Activated CD4-positive, alpha-beta T cell treated with anti-CD3 and anti-CD28 coated beads, Interleukin-2, amount 50 U/mL, for 4 hours (primary cell): ENCODE results near the gene PRDM15.

Experiments used
- DNase-seq, 2 experiments: peaks; one replicate each; pipeline ENCODE4 v3.0.0-alpha.2; 2020

The PRDM15 gene

DNA sequence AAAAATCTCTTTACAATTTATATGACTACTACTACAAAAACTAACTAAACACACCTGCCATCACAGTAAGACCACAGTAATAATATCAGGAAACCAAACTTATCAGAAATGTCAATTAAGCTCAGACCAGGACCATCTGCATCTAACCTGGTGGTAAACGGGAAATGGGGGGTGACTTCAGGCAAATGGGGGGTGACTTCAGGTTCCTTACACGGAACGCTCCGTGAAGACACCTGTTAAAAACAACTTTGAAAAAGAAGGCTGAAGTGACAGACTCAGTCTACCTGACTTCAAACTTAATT lies 15.8 kb downstream of the PRDM15 start:
- DNase-seq, result no peak

DNA sequence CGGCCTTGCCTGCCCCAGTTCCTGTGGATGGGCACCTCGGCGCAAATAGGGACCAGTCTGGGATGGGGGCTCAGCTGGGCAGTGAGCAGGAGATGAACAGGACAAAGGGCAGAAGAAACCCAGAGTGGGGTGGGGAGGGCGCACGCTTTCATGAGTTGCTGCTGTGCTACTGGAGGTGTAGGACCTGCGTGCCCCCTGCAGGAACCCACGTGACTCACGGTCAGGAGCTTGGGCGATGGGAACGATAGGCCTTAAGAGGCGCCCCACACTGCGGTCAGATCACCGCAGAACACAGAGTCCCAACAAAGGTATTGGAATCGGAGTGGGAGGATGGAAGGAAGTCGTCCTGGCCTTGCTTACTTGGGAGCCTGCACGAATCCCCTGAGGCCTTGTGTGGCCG lies 17.2 kb downstream of the PRDM15 start:
- DNase-seq, result no peak

DNA sequence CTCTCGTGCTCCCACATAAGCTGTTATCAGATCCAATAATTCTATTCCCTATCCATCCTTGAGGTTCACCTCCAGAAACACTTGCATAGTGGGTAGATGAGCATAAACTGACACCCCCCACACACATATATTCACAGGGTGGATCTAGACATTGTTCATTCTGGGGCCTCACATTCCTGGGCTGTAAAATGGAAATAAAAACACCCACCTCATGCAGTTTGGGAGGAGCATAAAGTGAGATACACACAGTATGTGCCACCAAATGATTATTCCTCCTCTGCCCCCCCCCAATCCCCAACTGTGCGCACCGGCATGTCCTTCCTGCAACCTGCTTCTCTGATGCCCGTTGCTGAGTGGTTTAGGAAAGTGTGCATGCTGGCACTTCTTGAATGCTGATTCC lies 17.9 kb downstream of the PRDM15 start:
- DNase-seq, result no peak

DNA sequence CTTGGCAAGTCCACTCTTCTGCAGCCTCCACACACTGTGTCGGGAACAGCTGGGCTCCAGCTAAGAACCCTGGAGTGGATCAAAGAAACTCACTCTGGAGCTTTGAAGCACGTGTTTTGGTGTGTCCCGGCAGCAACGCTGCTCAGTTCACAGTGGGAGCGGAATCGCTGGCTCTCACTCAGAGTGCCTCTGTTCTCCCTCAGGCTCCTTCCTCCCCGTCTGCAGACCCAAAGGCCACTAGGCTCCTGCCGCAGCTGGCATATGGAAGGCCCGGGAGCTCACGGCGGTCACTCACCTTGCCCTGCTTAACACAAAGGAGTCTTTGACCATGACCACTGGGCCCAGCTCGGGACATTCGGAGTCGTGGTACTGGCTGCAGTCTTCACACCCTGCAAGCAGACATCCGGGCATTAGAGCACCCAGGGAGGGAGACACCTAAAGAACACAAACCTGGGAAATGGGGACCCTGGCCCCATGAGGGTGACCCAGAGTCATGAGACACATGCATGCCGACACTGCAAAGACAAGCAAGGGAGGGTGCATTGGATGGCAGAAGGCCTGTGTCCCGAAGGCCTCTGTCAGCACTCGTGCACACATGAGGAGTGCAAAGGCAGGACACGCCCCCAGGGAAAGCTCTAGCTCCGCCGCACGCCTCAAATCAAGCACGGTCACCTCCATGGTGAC lies 19.7 kb downstream of the PRDM15 start:
- no peak for DNase-seq

DNA sequence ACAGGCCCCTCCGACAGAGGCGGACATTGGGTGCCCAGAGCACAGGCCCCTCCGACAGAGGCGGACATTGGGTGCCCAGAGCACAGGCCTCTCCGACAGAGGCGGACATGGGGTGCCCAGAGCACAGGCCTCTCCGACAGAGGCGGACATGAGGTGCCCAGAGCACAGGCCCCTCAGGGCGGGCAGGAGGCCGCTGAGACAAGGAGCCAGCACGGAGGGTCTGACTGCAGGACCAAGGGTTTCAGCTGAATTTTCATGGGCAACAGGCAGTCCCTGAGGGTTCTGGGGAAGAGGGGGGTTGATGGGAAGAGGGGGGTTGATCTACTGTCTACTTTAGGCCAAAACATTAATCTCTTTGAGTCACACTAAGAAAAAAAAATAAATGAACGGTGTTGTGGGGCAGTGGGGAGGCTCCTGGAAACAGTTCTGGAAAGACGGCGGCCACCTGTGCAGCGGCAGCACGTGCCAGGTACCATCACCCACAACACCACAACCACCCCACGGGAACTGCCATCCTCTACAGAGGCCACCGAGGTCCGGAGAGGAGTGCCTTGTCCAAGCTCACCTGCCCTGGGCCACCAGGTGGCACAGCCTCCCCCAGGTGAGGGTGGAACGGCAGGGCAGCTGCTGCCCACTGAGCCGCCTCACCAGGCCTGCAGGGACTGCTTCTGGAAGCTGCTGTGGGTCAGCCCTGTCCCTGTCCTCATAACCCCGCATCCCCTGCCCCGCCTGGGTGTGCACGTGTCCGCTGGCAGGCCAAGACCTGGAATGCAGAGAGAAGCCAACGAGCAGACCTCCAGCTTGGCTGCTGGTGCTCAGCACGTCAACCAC lies 20.5 kb downstream of the PRDM15 start:
- no peak for DNase-seq

DNA sequence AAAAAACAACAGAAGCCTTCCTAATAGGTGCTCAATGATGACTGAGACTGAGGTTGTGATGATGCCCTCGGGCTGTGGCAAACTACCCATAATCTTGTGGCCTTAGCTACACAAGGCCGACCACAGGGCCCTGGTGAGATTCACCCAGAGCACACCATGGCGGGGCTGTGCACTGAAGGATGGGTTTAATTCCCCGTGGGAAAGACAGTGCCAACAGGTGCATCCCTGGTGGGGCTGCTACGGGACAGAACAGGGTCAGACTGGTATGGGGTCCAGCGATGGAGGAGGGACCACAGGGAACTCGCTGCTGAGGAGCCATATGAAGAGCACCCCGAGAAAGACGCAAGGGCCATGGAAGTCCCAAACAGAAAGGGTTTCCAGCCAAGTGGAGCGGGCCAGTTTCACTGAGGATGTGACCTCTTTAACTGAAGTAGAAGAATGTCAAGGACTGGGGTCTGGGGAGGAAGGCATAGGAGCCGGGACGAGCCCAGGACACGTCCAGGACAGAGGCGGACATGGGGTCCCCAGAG lies 21.3 kb downstream of the PRDM15 start:
- no peak for DNase-seq

DNA sequence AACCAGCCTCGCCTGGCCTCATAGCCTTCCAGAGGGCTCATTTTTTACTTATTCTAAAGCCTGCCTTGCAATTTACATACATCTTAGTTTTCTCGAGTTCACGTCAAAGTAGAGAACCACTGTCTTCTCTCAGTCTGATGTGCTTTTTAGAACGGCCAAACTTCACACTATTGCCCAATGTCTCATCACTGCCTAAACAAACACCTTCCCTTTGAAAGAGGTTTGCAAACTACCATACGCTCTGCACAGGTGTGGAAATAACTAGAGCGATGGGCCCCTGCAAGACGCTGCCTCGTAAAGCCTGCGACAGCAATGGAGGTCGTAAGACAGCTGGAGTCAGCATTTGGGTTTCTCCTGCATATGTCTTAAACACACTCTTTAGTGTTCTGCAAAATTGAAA lies 22.6 kb downstream of the PRDM15 start:
- DNase-seq, result no peak

DNA sequence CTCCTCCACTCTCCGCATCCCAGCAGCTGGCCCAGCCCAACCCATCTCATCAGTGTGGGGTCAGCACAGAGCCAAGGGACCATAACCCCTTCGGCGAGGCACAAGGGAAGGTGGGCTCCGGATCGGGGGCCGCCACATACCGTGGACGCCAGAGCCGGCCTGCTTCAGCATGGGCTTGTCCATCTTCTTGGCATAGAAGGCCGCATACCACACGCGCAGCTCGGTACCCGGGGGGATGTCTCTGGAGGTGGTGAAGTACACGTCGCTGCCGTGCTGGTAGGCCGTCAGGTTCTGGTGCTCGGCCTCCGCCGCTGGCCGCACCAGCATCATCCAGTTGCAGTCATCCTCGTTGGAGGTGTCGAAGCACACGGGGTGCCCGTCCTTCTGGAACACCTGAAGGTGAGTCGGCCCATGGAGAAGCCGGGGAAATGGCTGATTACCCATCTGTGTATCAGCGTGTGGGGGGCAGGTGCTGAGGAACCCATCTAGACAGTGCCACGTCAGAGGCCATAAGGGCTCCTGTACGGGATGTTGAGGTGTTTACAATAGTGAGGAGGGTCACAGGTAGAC lies 24.6 kb downstream of the PRDM15 start:
- no peak for DNase-seq

DNA sequence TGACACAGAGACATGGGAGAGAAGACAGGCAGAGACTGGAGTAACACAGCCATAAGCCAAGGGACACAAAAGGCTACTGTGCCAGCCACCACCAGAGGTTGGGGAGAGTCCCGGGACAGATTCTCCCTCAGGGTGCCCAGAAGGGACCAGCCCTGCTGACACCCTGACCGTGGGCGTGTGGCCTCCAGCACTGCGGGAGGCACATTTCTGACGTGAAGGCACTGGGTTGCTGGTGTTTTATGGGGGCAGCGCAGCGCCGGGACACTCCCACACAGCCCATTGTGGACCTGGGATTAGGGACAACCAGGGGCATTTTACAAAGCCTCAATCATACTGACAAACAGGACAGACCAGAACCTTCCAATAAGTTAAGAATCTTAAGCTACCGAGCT lies 26.2 kb downstream of the PRDM15 start:
- DNase-seq, result no peak

DNA sequence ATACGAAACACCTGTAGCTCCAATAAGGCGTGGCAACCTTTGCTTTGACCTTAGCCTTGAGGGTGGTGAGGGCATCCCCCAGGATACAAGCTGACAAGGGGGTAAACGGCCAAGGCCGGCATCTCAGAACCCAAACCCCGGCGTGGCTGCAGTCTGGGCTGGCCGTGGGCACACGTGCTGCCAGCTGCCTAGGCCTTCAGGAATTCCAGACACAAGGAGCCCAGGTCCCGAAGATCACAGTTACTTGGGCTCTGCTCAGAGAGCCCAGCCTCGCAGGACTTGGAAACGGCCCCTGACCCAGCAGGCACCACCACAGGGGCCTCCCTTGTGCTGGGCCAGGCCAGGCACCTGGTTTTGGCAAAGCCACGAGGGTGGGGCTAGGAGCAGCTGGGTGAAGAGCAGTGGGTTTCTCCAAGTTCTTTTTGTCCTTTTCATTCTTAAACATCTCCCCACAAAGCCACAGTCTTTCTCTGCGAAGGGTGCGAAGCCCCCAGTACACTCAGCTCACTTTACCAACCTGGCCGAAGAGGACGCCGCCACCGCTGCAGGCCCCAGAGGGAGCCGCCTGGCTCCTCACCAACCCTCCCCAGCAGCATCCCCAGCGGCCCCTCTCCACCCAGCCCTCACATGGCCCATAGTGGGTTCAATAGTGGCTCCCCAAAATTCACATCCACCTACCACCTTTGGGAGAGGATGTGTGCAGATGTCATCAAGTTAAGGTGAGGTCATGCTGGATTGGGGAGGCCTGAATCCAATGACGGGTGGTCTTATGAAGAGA lies 26.8 kb downstream of the PRDM15 start:
- DNase-seq, result no peak

DNA sequence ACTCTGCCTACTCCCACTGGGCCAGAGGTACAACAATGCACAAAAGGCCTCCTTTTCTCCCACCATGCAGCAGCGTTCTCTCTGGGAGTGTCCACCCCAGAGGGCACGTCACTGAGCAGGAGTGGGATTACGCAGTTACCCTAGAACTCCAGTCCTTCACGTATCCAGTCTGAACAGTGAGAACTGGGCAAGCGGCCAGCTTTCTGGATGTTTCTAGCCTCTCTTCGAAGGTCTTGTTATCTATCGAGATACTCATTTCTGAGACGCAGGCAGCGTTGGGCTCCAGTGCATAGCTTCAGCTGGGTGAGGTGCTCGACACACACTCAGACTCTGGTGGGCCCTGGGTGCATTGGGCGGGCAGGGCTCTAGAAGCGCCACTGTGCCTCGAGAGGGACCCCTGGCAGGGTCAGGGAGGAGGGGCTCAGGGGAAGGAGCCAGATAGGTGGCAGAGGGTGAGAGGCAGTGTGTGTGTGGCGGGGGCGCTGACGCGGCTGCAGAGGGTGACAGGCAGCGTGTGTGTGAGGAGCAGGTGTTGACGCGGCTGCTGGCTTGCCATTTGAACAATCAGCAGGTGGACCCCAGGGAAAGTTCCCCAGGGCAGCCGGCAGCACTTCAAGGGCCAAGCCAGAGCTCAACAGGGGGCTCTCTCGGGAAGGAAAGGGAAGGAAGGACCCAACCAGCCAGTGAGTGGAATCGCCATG lies 27.9 kb downstream of the PRDM15 start:
- no peak for DNase-seq

DNA sequence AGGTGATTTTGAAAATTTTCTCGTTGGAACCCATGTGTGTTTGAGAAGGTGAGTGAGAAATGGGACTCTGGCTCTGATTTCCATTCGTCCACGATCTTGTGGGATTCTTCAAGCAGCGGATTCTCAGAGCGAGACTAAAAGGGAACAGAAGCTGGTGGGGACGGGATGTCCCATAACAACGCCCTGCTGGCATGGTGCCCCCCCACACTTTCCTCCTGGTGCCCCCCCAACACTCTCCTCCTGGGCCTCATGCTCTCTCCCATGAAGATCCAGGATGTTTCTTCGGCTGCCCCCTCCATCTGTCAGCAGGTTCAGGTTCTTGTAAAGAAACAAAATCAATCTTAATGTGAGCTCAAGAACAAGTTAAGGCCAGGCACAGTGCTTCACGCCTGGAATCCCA lies 29.1 kb downstream of the PRDM15 start:
- DNase-seq, result no peak

DNA sequence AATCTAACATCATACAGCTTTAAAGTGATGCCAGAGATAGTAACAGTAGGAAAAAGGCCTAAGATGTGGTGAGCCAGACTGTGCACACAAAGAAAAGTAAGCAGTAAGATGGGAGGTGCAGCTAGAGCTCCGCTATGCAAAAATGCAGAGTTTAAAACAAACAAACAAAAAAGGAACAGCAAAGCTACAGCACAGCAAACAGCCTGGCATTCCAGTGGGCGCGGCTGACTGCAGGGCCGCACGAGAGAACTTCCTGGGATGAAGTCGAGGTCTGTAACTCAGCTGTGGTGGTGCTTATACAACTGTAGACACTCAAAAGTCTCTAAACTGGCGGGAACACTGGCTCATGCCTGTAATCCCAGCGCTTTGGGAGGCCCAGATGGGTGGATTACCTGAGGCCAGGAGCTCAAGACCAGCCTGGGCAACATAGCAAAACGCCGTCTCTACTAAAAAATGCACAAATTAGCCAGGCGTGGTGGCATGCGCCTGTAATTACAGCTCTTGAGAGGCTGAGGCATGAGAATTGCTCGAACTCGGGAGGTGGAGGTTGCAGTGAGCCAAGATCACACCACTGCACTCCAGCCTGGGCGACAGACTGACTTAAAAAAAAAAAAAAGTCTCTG lies 30.1 kb downstream of the PRDM15 start:
- DNase-seq, result no peak

DNA sequence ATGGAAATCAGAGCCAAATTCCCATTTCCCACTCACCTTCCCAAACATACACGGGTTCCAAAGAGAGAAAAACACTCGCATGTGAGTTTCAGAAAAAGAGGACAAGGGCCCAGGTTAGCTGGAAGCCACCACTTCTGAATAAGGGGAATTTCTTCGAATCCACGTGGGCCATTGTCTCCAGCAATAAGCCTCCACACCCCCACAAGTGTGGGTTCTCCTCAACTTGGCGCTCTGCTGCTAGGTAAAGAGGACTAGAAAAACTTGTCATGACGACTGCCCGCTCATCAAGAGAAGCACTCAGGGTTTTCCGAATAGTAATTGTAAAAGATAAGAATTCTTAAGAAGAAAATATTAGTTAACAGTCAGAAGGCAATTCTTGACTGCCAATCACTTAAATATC lies 30.6 kb downstream of the PRDM15 start:
- no peak for DNase-seq

DNA sequence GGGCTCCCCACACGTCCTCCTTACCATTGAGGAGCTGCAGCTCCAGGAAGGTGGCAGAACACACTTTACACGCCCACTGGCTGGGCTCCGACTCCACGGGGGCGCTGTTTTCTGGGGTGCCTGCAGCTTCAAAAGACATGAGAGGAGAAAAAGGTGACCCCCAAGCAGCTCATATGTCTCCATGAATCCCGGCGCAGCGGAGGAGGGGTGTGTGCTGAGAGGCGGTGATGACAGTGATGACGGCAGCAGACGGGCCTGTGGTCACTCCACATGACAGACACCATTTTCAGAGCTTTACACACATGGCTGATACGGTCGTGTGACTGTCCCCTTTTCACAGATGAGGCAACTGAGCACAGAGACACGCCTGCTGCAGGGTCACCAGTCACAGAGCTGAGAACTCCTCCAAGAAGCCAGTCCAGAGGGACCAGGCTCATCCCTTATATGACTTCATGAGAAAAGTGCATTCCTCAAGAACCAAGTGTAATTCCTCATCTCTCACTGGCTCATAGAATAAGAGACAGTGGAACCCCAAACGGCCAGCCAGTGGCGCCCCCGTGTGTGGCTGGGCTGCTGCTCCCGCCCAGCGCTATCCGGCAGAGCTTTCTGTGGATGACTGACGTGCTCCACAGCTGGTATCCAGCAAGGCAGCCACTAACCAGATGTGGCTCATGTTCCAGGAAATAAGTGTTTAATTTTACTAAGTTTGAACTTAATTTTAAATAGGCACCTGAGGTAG lies 31.9 kb downstream of the PRDM15 start:
- DNase-seq, result no peak

DNA sequence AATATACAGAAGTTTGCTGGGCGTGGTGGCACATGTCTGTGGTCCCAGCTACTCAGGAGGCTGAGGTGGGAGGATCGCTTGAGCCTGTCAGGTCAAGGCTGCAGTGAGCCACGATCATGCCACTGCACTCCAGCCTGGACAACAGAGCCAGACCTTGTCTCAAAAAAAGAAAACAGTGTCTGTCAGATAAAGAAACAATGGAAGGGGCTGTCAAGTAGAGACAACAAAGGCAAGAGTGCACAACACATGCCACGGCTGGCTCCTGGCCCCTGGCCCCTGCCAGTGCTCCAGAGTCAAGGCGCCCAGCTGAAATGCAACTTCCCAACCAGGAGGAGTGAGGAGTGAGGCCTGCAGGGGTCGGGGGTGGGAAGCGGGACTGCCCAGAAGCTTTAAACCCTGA lies 32.6 kb downstream of the PRDM15 start:
- DNase-seq, result no peak

DNA sequence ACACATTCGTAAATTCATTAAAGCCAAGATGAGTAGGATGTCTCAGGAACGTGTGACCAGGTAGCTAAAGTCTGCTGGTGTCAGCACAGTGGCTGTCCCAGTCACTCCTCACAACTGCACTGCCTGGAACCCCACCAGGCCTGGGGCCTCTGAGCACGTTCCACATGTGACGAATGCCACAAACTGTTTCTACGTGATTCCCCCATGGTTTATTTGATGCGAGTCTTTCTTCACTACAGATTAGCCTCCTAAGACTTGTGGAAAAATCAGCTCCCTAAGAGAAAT lies 33.2 kb downstream of the PRDM15 start:
- DNase-seq, result no peak

DNA sequence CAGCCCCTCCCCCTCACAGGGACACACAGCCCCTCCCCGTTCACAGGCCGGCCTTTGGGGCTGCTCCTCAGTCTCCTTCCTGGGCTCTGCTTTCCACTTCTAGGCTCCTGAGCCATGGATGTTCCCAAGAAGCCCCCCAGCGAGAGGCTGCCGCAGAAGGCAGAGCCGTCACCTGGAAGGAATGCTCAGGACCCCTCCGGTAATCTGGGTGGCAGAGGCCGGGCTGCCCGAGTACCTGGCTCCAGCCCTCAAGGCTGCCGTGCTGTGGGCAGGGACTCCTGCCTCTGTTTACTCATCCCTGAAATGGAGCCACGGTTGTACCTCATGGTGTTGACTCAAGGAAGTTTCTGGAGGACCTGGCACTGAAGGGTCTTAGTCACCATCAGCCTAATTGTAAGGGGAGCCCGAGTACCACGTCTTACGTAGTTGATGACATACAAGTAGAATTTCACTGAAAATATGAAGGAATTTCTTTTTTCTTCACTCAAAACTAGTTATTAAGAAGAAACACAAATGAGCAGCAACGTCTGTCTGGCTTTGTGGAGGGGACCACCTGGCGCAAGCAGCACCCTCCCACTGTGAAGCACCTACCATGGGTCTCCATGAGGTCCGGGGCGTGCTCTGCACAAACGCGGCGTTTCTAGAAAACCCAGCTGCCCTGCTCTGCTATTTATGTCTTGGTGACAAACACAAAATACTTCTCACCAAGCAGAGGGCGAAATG lies 33.7 kb downstream of the PRDM15 start:
- DNase-seq, result no peak

DNA sequence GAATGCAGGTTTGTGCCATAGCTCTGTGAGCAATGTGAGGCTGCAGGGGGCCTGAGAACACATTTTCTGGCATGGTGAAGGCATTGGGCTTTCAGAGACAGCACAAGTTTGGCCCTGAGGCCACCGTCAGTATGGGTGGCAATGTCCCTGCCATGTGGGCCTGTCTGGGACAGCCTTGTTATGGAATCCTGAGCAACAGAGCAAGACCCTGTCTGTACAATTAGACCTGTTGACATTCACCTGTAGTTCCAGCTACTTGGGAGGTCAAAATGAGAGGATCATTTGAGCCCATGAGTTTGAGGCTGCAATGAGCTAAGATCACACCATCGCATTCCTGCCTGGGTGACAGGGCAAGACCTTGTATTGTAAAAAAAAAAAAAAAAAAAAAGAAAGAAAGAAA lies 35.6 kb downstream of the PRDM15 start:
- no peak for DNase-seq

DNA sequence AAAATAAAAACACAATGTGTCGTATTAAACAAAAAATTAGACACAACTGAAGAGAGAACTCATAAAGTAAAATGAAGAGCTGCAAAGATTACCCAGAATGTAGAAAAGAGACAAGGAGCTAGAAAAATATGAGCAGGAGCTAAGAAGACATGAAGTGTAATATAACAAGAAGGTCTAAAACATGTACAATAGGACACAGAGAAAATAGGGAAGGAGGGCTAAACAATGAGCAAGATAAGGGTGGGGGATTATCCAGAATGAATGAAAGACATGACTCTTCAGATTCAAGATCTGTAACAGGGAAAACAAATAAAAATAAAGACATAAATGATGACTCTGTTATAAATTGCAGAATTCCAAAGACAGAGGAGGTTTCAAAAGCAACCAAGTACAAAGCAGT lies 38.3 kb downstream of the PRDM15 start:
- DNase-seq, result no peak

DNA sequence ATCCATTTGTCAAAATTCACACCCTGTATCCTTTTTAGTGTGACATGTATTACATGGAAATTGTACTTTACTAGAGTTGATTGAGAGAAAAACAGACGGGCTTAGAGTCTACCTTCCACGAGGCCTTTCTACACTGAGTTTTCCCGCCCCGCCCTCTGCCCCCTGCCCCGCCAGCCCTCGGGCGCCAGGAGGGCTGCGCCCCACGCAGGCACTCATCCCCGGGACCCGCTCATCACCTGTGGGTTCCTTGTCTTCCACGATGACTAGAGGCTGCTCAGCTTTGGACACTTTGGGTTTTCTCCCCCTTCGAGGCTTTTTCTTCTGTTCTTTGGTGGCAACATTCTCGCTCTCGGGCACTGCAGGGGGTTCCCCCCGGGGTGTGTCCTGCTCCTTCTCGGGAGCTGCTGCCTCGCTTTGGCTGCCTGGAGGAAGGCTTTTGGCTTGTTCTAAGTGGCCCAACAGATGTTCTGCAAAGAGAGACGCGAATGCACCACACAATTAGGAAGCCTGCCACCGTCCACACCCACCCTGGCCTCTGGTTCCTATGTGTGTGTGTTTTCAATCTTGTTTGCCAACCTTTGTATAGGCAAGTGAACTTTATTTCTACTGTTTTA lies 39.6 kb downstream of the PRDM15 start:
- DNase-seq, result no peak
